ENCODE results near the gene PPP1R17.

Gene PPP1R17

GRCh38 chr7:31710171-31710570, 23.2 kb downstream of the PPP1R17 start:
- H3K4me1 ChIP-seq (ENCODE audit: control insufficient read depth, insufficient read depth, low read length) = no peaks in the 10 kb centered on the region
- no peaks in the 10 kb centered on the region for H3K36me3 ChIP-seq (ENCODE audit: control insufficient read depth in 2 of 2, insufficient read depth in 1 of 2, low read length in 2 of 2)
- no peaks in the 10 kb centered on the region for H3K9me3 ChIP-seq (ENCODE audit: control insufficient read depth, insufficient read depth, low read depth, low read length)
- H3K4me3 ChIP-seq (ENCODE audit: low read depth, low read length) = no peak overlapping the region
- TF ChIP-seq ZNF513 (tag by site-specific recombination; IDR thresholded peaks at IDR 0.05) (no peak), ZNF132 (tag by site-specific recombination; IDR thresholded peaks at IDR 0.05; ENCODE audit: borderline replicate concordance) (no peak), ZNF624 (tag by site-specific recombination; IDR thresholded peaks at IDR 0.05) (no peak), ZNF2 (tag by site-specific recombination; IDR thresholded peaks at IDR 0.05) (no peak)
- H3K27ac ChIP-seq (ENCODE audit: extremely low read depth, low read depth, low read length) = no peak overlapping the region
- ChIA-PET POLR2A (no interaction called here), CTCF (interaction anchor here (0.6 kb wide), 1 partner anchor 8 kb away, joined by 3 read pairs; no protein-coding TSS in a partner anchor)

- CTCF ChIA-PET = interaction anchor here (0.7 to 1.2 kb wide), 2 partner anchors 11 to 84 kb away, joined by 3 to 4 read pairs; no protein-coding TSS in a partner anchor
- Histone ChIP-seq H3K27ac (ENCODE audit: extremely low read depth, low read depth, low read length) (no peak overlapping the region), H3K9me3 (ENCODE audit: control insufficient read depth, insufficient read depth, low read depth, low read length) (no peaks in the 10 kb centered on the region), H3K36me3 (ENCODE audit: control insufficient read depth in 2 of 2, insufficient read depth in 1 of 2, low read length in 2 of 2) (no peaks in the 10 kb centered on the region), H3K4me3 (ENCODE audit: low read depth, low read length) (no peak overlapping the region), H3K4me1 (ENCODE audit: control insufficient read depth, insufficient read depth, low read length) (no peaks in the 10 kb centered on the region)
- no peak for TF ChIP-seq ZNF140 (tag by site-specific recombination; IDR thresholded peaks at IDR 0.05)
- no peak for TF ChIP-seq ZNF621 (tag by site-specific recombination; IDR thresholded peaks at IDR 0.05)
- TF ChIP-seq ZNF510 (tag by site-specific recombination; IDR thresholded peaks at IDR 0.05; ENCODE audit: insufficient replicate concordance) = no peak
- POLR2A ChIA-PET = no interaction called here
Measured at GRCh38 chr7:31716355-31716754, 29.3 kb downstream of the PPP1R17 start.

GRCh38 chr7:31720366-31720765, 33.4 kb downstream of the PPP1R17 start:
- CTCF ChIA-PET = interaction anchor here (0.6 kb wide), 1 partner anchor 17 kb away, joined by 3 read pairs; no protein-coding TSS in a partner anchor
- H3K4me3 ChIP-seq (ENCODE audit: low read depth, low read length) = no peak overlapping the region
- no peaks in the 10 kb centered on the region for H3K36me3 ChIP-seq (ENCODE audit: control insufficient read depth in 2 of 2, insufficient read depth in 1 of 2, low read length in 2 of 2)
- no peak for TF ChIP-seq TRIM28 (IDR thresholded peaks at IDR 0.05; ENCODE audit: borderline replicate concordance, low read length)
- no peak for TF ChIP-seq ZNF629 (tag by site-specific recombination; IDR thresholded peaks at IDR 0.05)
- no peak for TF ChIP-seq ZNF175 (tag by site-specific recombination; IDR thresholded peaks at IDR 0.05)
- TF ChIP-seq ZFP41 (tag by site-specific recombination; IDR thresholded peaks at IDR 0.05; ENCODE audit: borderline replicate concordance) = no peak
- no peak for TF ChIP-seq WT1 (tag by site-specific recombination; IDR thresholded peaks at IDR 0.05)
- no peak for TF ChIP-seq ZNF433 (tag by site-specific recombination; IDR thresholded peaks at IDR 0.05; ENCODE audit: low read depth)
- no peak for TF ChIP-seq ZNF521 (tag by site-specific recombination; IDR thresholded peaks at IDR 0.05)
- TF ChIP-seq GLIS2 (tag by site-specific recombination; IDR thresholded peaks at IDR 0.05) = no peak
- no peak for TF ChIP-seq ZNF664 (tag by site-specific recombination; IDR thresholded peaks at IDR 0.05)
- TF ChIP-seq MEIS1 (CRISPR knock-in tag; IDR thresholded peaks at IDR 0.05; ENCODE audit: borderline replicate concordance) = no peak
- no peak for TF ChIP-seq ZNF610 (tag by site-specific recombination; IDR thresholded peaks at IDR 0.05; ENCODE audit: borderline replicate concordance)
- no peak for TF ChIP-seq SP2 (tag by site-specific recombination; IDR thresholded peaks at IDR 0.05)
- TF ChIP-seq ZFHX2 (tag by site-specific recombination; conservative IDR thresholded peaks at IDR 0.05) = no peak
- no peak for TF ChIP-seq ZSCAN23 (tag by site-specific recombination; IDR thresholded peaks at IDR 0.05)
- no peak for TF ChIP-seq ZBTB10 (tag by site-specific recombination; IDR thresholded peaks at IDR 0.05)
- TF ChIP-seq ZNF37A (tag by site-specific recombination; IDR thresholded peaks at IDR 0.05) = no peak
- TF ChIP-seq ZBTB48 (tag by site-specific recombination; IDR thresholded peaks at IDR 0.05) = no peak
- TF ChIP-seq ZNF214 (tag by site-specific recombination; IDR thresholded peaks at IDR 0.05; ENCODE audit: borderline replicate concordance) = no peak
- TF ChIP-seq ZNF138 (tag by site-specific recombination; IDR thresholded peaks at IDR 0.05; ENCODE audit: borderline replicate concordance) = no peak
- no peak overlapping the region for H3K27ac ChIP-seq (ENCODE audit: extremely low read depth, low read depth, low read length)
- H3K4me1 ChIP-seq (ENCODE audit: control insufficient read depth, insufficient read depth, low read length) = no peaks in the 10 kb centered on the region
- POLR2A ChIA-PET = no interaction called here
- no peaks in the 10 kb centered on the region for H3K9me3 ChIP-seq (ENCODE audit: control insufficient read depth, insufficient read depth, low read depth, low read length)

All from HEK293 (cell line).